ENCODE measurements around the gene ADARB2. TPM values are rescaled to one million over a fixed set of nuclear protein-coding genes. Genes with fewer than 3 reads are reported as not detected.
"Not testable (repeated sequence)": the region's sequence is repeated elsewhere in the genome, so short reads cannot be mapped to it uniquely, and the experiment has no call there.

The ADARB2 gene
- total RNA-seq, 4 donors from 2014 or later: 0.80 to 4.9 (median 2.3) TPM

- Histone ChIP-seq H3K9me3 (no peaks in the 10 kb centered on the region), H3K36me3 (no peaks in the 10 kb centered on the region), H3K27ac (no peak overlapping the region), H3K27me3 (no peaks in the 10 kb centered on the region), H3K4me3 (no peak overlapping the region), H3K4me1 (no peaks in the 10 kb centered on the region)
- TF ChIP-seq POLR2A (IDR thresholded peaks at IDR 0.05): no peak
- no peak for TF ChIP-seq CTCF (IDR thresholded peaks at IDR 0.05)
- TF ChIP-seq POLR2AphosphoS5 (IDR thresholded peaks at IDR 0.05): no peak
- TF ChIP-seq EP300 (IDR thresholded peaks at IDR 0.05; ENCODE audit: low read depth): no peak
- in situ Hi-C loops (cut with MboI; ENCODE audit: low pct_ligation_motif_present in 1 of 4, low pct_unique_long_range_greater_than_20kb in 1 of 4, low sequenced_read_pairs in 3 of 4): no loop called here
- intact Hi-C loops (cut with DNase I; ENCODE audit: low total_unique reads): no loop called here
- 69 to 84% methylated on average over 14 to 23 of the region's 23 CpGs for WGBS, 2 donors (ENCODE audit: low coverage in 1 of 2)
- no peak for DNase-seq
Observed at GRCh38 chr10:1462994-1463633, 274.2 kb downstream of the ADARB2 start.

- in situ Hi-C loops (cut with MboI; ENCODE audit: low pct_ligation_motif_present in 1 of 4, low pct_unique_long_range_greater_than_20kb in 1 of 4, low sequenced_read_pairs in 3 of 4): no loop called here
- no peak for DNase-seq
- no peaks in the 10 kb centered on the region for H3K4me1 ChIP-seq
- H3K27ac ChIP-seq: no peak overlapping the region
- TF ChIP-seq POLR2A (IDR thresholded peaks at IDR 0.05) (no peak), POLR2AphosphoS5 (IDR thresholded peaks at IDR 0.05) (no peak), EP300 (IDR thresholded peaks at IDR 0.05; ENCODE audit: low read depth) (no peak), CTCF (IDR thresholded peaks at IDR 0.05) (no peak)
- H3K36me3 ChIP-seq: no peaks in the 10 kb centered on the region
- no peaks in the 10 kb centered on the region for H3K27me3 ChIP-seq
- intact Hi-C loops (cut with DNase I; ENCODE audit: low total_unique reads): no loop called here
- no peaks in the 10 kb centered on the region for H3K9me3 ChIP-seq
- 77 to 100% methylated on average over 1 of the region's 1 CpG for WGBS, 2 donors (ENCODE audit: low coverage in 1 of 2)
- H3K4me3 ChIP-seq: no peak overlapping the region
Observed at GRCh38 chr10:1462521-1462920, 274.8 kb downstream of the ADARB2 start.

GRCh38 chr10:1462032-1462431, 275.3 kb downstream of the ADARB2 start:
- Histone ChIP-seq H3K27ac (no peak overlapping the region), H3K36me3 (no peaks in the 10 kb centered on the region)
- intact Hi-C loops (cut with DNase I; ENCODE audit: low total_unique reads): no loop called here

GRCh38 chr10:1461016-1461415, 276.3 kb downstream of the ADARB2 start:
- intact Hi-C loops (cut with DNase I; ENCODE audit: low total_unique reads): no loop called here
- no peak overlapping the region for H3K27ac ChIP-seq
- DNase-seq: no peak
- no peaks in the 10 kb centered on the region for H3K4me1 ChIP-seq
- H3K36me3 ChIP-seq: no peaks in the 10 kb centered on the region
- H3K4me3 ChIP-seq: no peak overlapping the region
- 62 to 66% methylated on average over 8 to 9 of the region's 9 CpGs for WGBS, 2 donors (ENCODE audit: low coverage in 1 of 2)
- in situ Hi-C loops (cut with MboI; ENCODE audit: low pct_ligation_motif_present in 1 of 4, low pct_unique_long_range_greater_than_20kb in 1 of 4, low sequenced_read_pairs in 3 of 4): no loop called here
- H3K27me3 ChIP-seq: peaks cover 5% of the 10 kb centered on the region
- TF ChIP-seq POLR2AphosphoS5 (IDR thresholded peaks at IDR 0.05) (no peak), POLR2A (IDR thresholded peaks at IDR 0.05) (no peak), CTCF (IDR thresholded peaks at IDR 0.05) (no peak), EP300 (IDR thresholded peaks at IDR 0.05; ENCODE audit: low read depth) (no peak)
- H3K9me3 ChIP-seq: no peaks in the 10 kb centered on the region

More at GRCh38 chr10:1462032-1462431, 275.3 kb downstream of the ADARB2 start:
- 80 to 94% methylated on average over 2 to 5 of the region's 5 CpGs for WGBS, 2 donors (ENCODE audit: low coverage in 1 of 2)
- no peak for DNase-seq
- H3K27me3 ChIP-seq: no peaks in the 10 kb centered on the region
- H3K4me3 ChIP-seq: no peak overlapping the region
- no peaks in the 10 kb centered on the region for H3K9me3 ChIP-seq
- in situ Hi-C loops (cut with MboI; ENCODE audit: low pct_ligation_motif_present in 1 of 4, low pct_unique_long_range_greater_than_20kb in 1 of 4, low sequenced_read_pairs in 3 of 4): no loop called here
- no peaks in the 10 kb centered on the region for H3K4me1 ChIP-seq
- TF ChIP-seq POLR2A (IDR thresholded peaks at IDR 0.05) (no peak), CTCF (IDR thresholded peaks at IDR 0.05) (no peak)

- H3K4me1 ChIP-seq; H3K36me3 ChIP-seq; H3K4me3 ChIP-seq; H3K27ac ChIP-seq; H3K27me3 ChIP-seq; in situ Hi-C loops (cut with MboI; ENCODE audit: low pct_ligation_motif_present in 1 of 4, low pct_unique_long_range_greater_than_20kb in 1 of 4, low sequenced_read_pairs in 3 of 4); H3K9me3 ChIP-seq; DNase-seq; intact Hi-C loops (cut with DNase I; ENCODE audit: low total_unique reads): not testable (repeated sequence)
- 51 to 69% methylated on average over 4 to 6 of the region's 6 CpGs for WGBS, 2 donors (ENCODE audit: low coverage in 1 of 2)
Observed at GRCh38 chr10:1459664-1460063, 277.7 kb downstream of the ADARB2 start.
